Measurements from ENCODE around the gene FN3KRP.
"Not testable (repeated sequence)": the region's sequence is repeated elsewhere in the genome, so short reads cannot be mapped to it uniquely, and the experiment has no call there.

Gene FN3KRP

DNA sequence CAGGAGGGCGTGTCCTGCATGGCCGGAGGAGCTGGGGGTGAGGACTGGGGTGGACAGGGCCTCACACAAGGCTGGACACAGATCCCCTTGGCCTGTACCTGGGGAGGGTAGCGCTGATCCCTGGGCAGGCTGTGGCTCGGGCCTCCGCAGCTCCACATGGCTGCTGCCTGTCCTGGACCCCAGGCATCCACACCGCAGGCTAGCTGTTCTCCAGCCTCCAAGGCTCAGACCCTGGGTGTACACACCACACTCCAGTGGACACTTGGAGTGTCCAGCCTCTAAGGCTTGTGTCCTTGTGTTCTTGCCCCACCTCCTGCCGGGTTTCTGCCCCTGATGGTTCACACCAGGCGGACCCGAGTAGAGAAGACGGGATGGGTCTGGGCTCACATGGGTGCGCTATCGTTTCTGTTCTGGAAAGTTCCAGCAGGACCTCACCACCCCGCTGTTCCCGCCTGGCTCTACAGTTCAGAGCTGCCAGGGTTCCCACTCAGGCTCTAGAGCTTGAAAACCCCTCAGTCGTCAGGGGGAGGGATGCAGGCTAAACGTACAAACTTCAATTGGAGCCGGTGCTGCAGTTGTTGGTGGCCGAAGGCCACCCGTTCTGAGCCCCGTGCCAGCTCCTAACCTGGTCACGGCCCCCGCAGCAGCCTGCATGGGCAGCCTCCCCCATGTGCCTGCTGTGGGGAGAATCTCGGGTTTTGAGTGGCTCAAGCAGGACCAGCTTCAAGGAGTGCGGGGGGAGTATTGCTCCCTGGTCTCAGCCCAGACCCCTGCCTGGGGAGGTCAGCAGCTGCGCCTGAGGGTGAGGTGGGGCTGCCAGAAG, 6.6 kb upstream of the FN3KRP start:
- DNase-seq: no peak

DNA sequence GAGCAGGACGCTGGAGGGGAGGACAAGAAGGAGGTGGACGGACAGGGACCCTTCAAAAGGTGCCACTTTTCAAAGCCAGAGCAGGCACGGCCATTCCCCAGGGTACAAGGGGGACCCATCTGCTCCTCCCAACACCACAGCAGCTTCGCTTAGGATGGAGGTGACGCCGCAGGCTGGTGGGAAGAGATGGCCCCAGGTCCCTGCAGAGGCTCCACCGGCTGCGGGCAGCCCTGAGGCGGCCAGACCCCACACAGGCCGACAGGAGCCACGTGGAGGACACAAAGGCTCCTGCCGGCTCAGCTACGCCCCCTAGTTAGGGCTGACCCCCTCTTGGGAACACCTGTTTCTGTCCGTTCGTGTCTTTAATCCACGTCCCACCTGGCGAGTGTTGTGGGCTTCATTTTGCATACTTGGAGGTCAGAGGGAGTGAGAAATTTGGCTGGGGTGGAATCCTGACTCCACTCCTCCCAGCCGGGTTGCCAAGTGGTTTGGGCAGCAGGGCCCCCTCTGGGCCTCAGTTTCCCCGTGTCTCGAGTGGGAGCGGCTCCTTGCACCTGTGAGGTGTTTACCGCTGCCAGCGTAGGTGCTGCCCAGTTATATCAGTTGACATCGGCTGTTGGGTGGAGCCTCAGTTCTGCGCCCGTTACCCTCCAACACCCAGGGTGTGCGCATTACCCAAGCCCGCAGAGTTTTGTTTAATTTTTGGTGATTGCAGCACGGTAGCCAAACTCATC, 5.8 kb upstream of the FN3KRP start:
- DNase-seq: no peak

GRCh38 chr17:82713071-82713723, 3.3 kb upstream of the FN3KRP start:
- no peak for DNase-seq

GRCh38 chr17:82718986-82719685, 2.6 kb downstream of the FN3KRP start:
- DNase-seq: no peak

DNA sequence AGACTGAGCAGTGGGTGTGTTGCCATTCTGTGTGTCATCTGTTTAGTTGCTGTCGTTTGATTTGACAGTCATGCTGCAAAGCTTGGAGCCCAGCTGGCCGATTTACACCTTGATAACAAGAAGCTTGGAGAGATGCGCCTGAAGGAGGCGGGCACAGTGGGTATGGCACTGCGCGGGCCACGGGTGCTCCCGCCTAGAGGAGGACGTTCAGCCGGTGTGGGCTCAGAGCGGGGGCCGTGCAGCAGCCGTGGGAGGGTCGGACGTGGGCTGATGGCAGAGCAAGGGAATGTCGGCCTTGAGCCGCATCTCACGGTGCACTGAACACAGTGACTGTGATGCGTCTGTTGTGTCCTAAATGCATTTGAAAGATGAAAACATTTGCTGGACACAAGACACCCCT, 3.7 kb downstream of the FN3KRP start:
- DNase-seq: no peak

- no peak for DNase-seq
Observed at GRCh38 chr17:82722341-82723013, 6.0 kb downstream of the FN3KRP start.

GRCh38 chr17:82723169-82723807, 6.8 kb downstream of the FN3KRP start:
- no peak for DNase-seq

- no peak for DNase-seq
Observed at GRCh38 chr17:82726427-82726826, 9.9 kb downstream of the FN3KRP start.

- no peak for DNase-seq
Observed at GRCh38 chr17:82729479-82730260, 13.2 kb downstream of the FN3KRP start.

GRCh38 chr17:82732118-82732743, 15.7 kb downstream of the FN3KRP start:
- no peak for DNase-seq

DNA sequence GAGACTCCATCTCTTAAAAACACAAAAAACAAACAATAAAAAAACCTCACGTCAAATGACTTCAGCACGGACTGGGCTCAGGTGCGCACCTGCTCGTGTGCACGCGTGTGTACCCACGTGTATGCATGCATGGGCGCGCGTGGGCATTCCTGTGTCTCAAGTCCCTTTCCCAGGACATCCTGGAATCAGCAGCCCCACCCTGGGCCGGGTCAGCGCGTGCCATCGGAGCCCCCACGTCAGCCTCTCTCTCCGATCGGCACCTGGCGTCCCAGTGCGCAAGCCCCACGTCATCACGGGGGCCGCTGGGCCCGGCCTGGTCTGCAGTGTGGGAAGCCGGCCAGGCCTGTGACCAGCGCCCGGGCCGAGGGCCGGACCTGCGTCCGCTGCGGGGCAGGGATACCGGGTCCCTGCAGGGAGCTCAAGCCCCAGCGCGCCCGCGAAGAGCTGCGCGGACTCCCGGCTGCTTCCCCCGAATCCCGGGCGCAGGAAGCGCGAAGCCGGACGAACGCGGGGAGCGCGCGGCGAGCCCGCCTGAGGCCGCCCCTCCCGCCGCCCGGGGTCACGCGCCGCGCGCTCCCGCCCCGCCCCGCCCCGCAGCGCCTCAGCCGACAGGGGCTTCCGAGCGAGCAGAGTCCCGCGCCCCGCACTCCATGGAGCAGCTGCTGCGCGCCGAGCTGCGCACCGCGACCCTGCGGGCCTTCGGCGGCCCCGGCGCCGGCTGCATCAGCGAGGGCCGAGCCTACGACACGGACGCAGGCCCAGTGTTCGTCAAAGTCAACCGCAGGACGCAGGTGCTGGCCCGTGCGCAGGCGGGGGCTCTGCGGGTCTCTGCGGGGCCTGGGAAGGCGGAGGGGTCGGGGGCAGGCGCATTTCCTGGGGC, 18.7 kb downstream of the FN3KRP start, which contains the start of gene FN3K:
FN3K (plus strand) TSS at position 629 of the 880 bp plus-strand sequence; CDS start at position 651, 22 bp downstream.
- DNase-seq: peak; percentile 49

DNA sequence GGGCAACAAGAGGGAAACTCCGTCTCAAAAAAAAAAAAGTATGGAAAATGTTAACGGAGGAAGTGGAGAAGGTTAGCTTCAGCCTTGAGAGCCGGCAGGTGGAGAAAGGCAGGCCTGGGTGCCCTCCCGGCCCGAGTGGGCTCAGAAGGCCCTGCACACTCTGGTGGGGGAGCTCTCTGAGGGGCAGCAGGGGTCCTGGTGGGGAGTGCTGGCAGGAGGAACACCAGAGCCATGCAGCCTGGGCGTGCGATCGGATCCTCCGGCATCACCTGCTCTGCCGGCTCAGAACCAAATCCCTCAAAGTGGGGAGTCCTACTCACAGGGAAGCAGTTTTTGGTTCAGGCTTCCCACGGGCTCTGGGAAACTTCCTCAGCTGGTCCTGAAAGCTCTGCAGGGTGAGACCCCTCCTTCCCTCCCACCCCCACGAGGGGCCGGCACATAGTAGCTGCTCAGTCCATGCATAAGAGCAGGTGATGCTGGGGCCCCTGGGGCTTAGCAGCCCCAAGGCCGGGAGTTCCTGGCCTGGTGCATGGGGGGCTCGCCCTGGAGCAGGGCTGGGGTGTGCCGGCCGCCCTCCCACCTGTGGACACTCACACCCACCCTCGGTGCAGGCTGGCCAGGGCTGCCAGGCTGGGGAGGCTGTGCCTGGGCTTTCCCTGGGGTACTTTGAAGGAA, 20.1 kb downstream of the FN3KRP start:
- no peak for DNase-seq

- no peak for DNase-seq
Observed at GRCh38 chr17:82737967-82738877, 21.7 kb downstream of the FN3KRP start.

GRCh38 chr17:82740906-82741759, 24.6 kb downstream of the FN3KRP start:
- no peak for DNase-seq

- DNase-seq: no peak
Observed at GRCh38 chr17:82743344-82744219, 27.1 kb downstream of the FN3KRP start.

GRCh38 chr17:82744736-82745135, 28.2 kb downstream of the FN3KRP start:
- not testable (repeated sequence) for DNase-seq

All from NCI-H2227 treated with DMSO at 0.1 percent for 48 hours (cell line).